Esophagus muscularis mucosa (tissue), 4 donors: Measurements from ENCODE around the gene KPNA1.

Experiments
- CTCF ChIP-seq, 3 experiments: fragments of 200-600 bp in 2 of 3; fragments of 450-650 bp in 1 of 3; sonication (generic) in 2 of 3; IDR thresholded peaks; one replicate each; pipeline ENCODE4 v1.5.1; 2017 to 2019; ENCODE audit warnings: antibody characterized with exemption in 3 of 3, mild to moderate bottlenecking in 2 of 3, moderate library complexity in 1 of 3
- EP300 ChIP-seq: sonication (generic); formaldehyde crosslinking; IDR thresholded peaks from one replicate; pipeline ENCODE4 v1.6.1; 2017; ENCODE audit warnings: antibody characterized with exemption
- POLR2A ChIP-seq: fragments of 450-650 bp; IDR thresholded peaks from one replicate; pipeline ENCODE4 v1.6.1; 2017; ENCODE audit warnings: antibody characterized with exemption, moderate library complexity, mild to moderate bottlenecking, low read depth
- POLR2AphosphoS5 ChIP-seq, 2 donors: sonication (generic); formaldehyde crosslinking; IDR thresholded peaks; one replicate each; pipeline ENCODE4 v1.6.1; 2017; ENCODE audit warnings: antibody characterized with exemption in 2 of 2

DNA sequence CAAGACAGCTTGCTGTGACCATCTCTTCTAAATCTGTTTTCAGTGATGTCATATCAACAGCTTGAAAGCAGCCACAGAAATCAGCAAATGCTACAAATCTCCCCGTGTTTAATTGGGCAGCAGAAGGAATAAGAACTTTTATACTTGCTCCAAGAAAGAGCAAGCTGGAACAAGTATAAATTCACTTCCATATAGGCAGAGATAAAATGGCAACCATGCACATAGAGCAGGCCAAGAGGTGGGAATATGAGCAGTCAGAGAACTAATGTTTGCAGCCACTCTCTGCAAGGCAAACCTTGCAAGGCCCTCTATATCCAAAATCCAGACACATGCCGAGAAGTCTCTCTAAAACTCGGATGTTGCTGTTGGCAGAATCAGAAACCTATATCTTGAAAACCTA is 33.3 kb upstream of the KPNA1 start:
- TF ChIP-seq CTCF (IDR thresholded peaks at IDR 0.05) = no peak
- no peak for TF ChIP-seq POLR2A
- no peak for TF ChIP-seq EP300
- TF ChIP-seq POLR2AphosphoS5 (IDR thresholded peaks at IDR 0.05) = no peak
